ENCODE results near the gene BRF1.

Gene BRF1

DNA sequence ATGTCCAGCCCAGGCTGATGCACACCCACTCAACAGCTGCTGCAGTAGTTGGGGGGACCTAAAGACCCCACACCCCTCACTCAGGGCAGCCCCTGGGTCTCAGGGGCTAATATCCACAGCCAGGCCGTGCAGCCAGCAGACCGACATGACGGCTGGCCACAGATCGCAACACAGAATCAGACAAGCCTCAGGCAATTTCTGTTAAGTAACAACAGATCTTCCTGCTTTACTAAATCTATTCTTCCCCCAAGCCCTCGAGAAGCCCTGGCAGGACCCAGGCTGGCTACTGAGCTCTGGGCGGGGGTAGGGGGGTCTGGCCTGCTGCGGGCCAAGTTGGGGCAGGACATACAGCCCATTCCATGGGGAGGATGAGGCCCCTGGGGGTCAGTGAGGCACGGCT lies 91.7 kb downstream of the BRF1 start:
- H3K79me2 ChIP-seq (ENCODE audit: control insufficient read depth, low read length): no peaks in the 10 kb centered on the region
- H3K4me3 ChIP-seq (ENCODE audit: low read length): no peak overlapping the region
- H3K4me2 ChIP-seq (ENCODE audit: low read length): no peak overlapping the region
- H3K36me3 ChIP-seq (ENCODE audit: control insufficient read depth, low read length): no peaks in the 10 kb centered on the region
- H3K4me1 ChIP-seq (ENCODE audit: control insufficient read depth, low read length): no peaks in the 10 kb centered on the region
- H3K9me3 ChIP-seq (ENCODE audit: control insufficient read depth, insufficient read depth, low read length): no peaks in the 10 kb centered on the region
- TF ChIP-seq, protein P1, sequence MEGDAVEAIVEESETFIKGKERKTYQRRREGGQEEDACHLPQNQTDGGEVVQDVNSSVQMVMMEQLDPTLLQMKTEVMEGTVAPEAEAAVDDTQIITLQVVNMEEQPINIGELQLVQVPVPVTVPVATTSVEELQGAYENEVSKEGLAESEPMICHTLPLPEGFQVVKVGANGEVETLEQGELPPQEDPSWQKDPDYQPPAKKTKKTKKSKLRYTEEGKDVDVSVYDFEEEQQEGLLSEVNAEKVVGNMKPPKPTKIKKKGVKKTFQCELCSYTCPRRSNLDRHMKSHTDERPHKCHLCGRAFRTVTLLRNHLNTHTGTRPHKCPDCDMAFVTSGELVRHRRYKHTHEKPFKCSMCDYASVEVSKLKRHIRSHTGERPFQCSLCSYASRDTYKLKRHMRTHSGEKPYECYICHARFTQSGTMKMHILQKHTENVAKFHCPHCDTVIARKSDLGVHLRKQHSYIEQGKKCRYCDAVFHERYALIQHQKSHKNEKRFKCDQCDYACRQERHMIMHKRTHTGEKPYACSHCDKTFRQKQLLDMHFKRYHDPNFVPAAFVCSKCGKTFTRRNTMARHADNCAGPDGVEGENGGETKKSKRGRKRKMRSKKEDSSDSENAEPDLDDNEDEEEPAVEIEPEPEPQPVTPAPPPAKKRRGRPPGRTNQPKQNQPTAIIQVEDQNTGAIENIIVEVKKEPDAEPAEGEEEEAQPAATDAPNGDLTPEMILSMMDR (IDR thresholded peaks at IDR 0.05; ENCODE audit: low read depth, low read length, poor library complexity, severe bottlenecking): no peak
- TF ChIP-seq EZH2phosphoT487 (IDR thresholded peaks at IDR 0.05; ENCODE audit: borderline replicate concordance, low read length): no peak
- H3K9me2 ChIP-seq (replicated peaks; ENCODE audit: control insufficient read depth, low read length): no peaks in the 10 kb centered on the region
- no peaks in the 10 kb centered on the region for H3F3A ChIP-seq (ENCODE audit: control insufficient read depth, insufficient read depth)
- no peak overlapping the region for H3K27ac ChIP-seq (ENCODE audit: low read depth, low read length)
- no peaks in the 10 kb centered on the region for H3K27me3 ChIP-seq (ENCODE audit: control insufficient read depth, low read length)
- no peaks in the 10 kb centered on the region for H4K20me1 ChIP-seq (ENCODE audit: control insufficient read depth, insufficient read depth, low read depth, low read length)

DNA sequence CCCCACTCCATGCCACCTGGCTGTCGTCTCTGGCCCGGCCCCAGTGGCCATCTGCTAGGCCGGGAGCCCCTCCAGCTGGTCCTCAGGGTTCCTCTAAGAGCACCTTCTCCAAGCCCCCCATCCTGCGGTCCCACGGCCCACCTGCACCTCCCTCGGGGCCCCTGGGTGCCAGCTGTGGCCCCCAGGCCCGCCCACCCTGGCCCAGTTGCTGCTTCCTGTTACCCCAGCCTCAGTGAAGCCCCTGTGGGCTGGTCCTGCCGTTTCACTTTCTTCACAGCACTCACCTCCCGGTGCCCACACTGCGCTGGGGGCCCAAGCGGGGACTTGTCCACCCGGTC lies 92.1 kb downstream of the BRF1 start:
- Histone ChIP-seq H3K4me2 (ENCODE audit: low read length) (no peak overlapping the region), H3K9me2 (replicated peaks; ENCODE audit: control insufficient read depth, low read length) (no peaks in the 10 kb centered on the region), H3K27me3 (ENCODE audit: control insufficient read depth, low read length) (no peaks in the 10 kb centered on the region), H4K20me1 (ENCODE audit: control insufficient read depth, insufficient read depth, low read depth, low read length) (no peaks in the 10 kb centered on the region), H3K79me2 (ENCODE audit: control insufficient read depth, low read length) (no peaks in the 10 kb centered on the region), H3K27ac (ENCODE audit: low read depth, low read length) (no peak overlapping the region), H3F3A (ENCODE audit: control insufficient read depth, insufficient read depth) (no peaks in the 10 kb centered on the region), H3K36me3 (ENCODE audit: control insufficient read depth, low read length) (no peaks in the 10 kb centered on the region), H3K4me3 (ENCODE audit: low read length) (no peak overlapping the region), H3K4me1 (ENCODE audit: control insufficient read depth, low read length) (no peaks in the 10 kb centered on the region), H3K9me3 (ENCODE audit: control insufficient read depth, insufficient read depth, low read length) (no peaks in the 10 kb centered on the region)
- TF ChIP-seq EZH2phosphoT487 (IDR thresholded peaks at IDR 0.05; ENCODE audit: borderline replicate concordance, low read length): no peak
- TF ChIP-seq, protein P1 (IDR thresholded peaks at IDR 0.05; ENCODE audit: low read depth, low read length, poor library complexity, severe bottlenecking): no peak

DNA sequence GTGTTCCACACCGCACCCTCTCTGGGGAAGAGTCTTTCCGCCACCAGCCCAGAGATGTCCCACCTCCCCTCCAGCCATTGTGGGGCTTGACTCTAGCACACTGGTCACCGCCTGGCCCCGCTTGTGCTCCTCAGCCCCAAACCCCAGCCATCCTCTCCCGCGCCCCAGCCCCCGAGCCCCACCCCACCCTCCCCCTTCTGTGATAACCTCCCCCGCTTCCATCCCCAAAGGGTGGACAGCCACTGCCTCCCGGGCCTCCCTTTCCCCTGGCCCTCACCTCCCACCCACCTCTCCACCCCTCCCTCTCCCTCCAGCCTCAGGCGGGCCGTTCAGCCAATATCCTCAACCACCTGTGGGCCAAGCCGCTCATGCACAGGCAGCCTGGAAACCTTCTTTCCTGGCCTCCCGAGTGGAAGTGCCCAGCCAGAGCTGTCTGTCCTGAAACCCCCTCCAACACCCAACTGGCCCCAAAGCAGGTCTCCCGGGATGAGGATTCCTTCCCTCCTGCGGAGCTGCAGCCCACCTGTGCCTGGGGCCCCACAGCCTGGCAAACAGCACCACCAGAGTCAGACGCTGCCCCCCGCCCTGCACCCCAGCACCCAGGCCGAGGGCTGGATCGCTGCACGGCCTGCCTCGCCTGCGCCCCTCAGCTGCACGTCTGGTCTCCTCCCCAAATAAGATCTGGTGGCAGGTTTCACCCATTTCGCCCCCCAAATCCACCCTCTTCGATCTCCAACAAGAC lies 92.6 kb downstream of the BRF1 start:
- Histone ChIP-seq H3K4me2 (ENCODE audit: low read length) (no peak overlapping the region), H3F3A (ENCODE audit: control insufficient read depth, insufficient read depth) (no peaks in the 10 kb centered on the region), H4K20me1 (ENCODE audit: control insufficient read depth, insufficient read depth, low read depth, low read length) (no peaks in the 10 kb centered on the region), H3K27me3 (ENCODE audit: control insufficient read depth, low read length) (no peaks in the 10 kb centered on the region), H3K4me1 (ENCODE audit: control insufficient read depth, low read length) (no peaks in the 10 kb centered on the region), H3K9me2 (replicated peaks; ENCODE audit: control insufficient read depth, low read length) (no peaks in the 10 kb centered on the region), H3K79me2 (ENCODE audit: control insufficient read depth, low read length) (no peaks in the 10 kb centered on the region), H3K9me3 (ENCODE audit: control insufficient read depth, insufficient read depth, low read length) (no peaks in the 10 kb centered on the region), H3K27ac (ENCODE audit: low read depth, low read length) (no peak overlapping the region), H3K36me3 (ENCODE audit: control insufficient read depth, low read length) (no peaks in the 10 kb centered on the region), H3K4me3 (ENCODE audit: low read length) (no peak overlapping the region)
- TF ChIP-seq, protein P1 (IDR thresholded peaks at IDR 0.05; ENCODE audit: low read depth, low read length, poor library complexity, severe bottlenecking): no peak
- no peak for TF ChIP-seq EZH2phosphoT487 (IDR thresholded peaks at IDR 0.05; ENCODE audit: borderline replicate concordance, low read length)

Measured in DOHH2 (cell line).